Smooth muscle cell of the brain vasculature (primary cell): ENCODE results near the gene FGR.

Experiments used
- DNase-seq: peaks from one replicate; pipeline ENCODE4 v3.0.0-alpha.2; 2012; ENCODE audit warnings: low read depth, low spot score

The FGR gene

DNA sequence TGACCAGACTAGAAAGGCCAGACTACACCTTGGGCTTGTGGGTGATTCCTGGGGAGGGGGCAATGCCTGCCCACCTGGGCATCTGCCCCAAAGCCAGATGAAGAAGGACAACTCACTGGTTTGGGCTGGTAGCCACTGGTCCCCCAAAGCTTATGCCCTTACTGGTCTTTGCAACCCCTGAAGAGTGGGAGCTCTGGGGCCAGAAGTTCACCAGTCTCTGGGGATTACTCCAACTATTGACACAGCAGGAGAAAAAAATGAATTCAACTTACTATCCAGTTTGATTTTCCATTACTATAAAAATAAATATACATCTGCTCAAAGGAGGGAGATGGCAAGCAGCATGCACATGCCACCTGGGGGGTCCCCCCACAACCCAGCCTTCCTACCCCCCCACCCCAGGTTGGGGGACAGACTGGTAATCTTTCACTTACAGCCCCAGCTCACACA, 33.6 kb downstream of the FGR start:
- no peak for DNase-seq

DNA sequence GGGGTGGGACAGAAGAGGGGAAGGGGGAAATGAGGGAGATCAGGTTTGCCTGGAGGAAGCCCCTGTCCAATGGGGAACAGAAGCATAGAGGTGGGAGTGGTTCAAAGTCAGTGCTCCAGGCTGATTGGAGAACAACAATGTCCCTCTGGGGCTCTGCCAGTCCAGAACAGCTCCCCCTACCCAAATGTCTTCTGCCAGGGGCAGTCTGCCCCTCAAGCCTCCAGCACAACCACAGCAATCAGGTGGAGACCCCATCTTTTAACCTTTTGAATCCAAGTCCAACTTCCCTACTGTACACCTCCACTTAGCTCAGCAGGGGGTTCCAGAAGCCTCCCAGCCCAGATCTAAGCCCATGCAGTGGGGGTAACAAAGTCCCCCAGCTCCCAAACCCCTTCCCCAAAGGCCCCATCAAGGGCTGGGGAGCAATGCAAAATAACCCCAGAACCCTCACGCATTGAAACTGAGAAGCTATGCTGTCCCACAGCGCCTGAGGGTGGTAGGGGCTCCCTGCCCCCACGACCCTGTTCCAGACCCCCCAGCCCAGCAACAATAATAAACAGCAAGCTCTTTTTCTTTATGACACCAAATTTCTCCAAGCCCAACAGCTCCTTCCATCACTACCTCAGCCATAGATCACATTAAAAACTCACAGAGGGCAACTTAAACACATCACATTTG, 34.3 kb downstream of the FGR start:
- DNase-seq: no peak

DNA sequence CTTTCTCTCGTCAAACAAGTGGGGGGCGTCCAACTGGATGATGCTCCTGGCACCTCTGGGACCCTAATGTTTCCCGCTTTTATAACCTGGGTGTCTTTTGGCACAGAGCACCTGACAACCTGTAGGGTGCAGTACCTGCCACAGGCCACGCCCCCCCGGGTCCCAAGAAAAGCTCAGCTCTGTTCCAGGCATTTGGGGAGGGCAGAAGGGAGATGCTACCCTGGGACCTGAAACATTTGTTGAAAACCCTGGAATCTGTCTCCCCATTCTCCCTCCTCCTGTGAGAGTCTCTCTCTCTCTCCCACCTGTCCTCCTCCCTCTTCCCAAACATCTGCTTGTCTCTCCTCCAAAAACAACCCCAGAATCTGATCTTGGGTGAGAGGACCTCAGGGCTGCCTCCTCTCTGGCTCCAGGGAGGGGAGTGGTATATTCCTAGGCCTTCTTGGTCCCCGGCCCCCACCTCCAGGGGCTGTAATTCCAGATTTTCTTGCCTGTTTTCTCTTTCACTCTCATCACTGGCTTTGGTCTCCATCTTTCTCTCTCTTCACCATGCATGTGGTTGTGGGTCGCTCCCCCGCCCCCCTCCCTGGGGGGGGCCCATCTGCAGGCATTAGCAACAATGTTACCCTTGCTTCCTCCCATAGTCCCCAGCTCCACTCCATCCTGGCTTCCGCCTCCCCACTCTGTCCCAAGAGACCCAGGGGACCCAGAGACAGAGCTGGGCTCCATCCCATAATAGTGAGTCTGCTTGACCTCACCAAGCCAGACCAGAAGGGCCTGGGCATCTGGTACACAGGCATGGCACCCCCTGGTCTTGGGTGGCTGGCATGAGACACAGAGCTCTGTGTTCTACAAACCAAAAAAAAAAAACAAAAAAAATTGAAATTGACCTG, 35.1 kb downstream of the FGR start:
- DNase-seq: no peak

DNA sequence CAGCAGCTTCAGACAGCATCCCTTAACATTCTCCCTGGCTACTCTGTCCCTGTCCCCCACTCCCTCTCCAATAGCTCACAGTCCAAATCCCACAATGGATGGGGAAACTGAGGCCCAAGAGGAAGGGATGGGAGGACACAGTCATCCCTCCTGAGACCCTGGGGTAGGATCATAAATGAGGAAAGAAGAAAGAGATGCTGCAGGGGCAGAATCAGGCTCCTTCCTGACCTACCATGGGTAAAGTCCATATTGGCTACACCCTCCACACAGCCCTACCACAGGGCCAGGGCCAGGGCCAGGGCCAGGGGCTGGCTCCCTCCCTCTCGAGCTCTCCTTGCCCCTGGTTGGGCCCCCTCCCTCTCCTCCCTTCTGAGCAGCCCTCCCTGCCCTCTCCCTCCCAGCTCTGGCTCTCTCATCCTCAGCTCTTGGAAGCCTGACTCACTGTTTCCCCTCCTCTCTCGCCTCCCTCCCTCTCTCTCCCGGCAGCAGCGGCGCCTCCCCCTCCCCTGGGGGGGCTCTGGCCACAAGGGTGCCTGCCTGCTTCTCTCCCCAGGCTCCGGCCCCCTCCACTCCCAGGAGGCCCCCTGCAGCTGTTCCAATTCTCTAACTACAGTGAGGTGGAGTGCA, 36.0 kb downstream of the FGR start:
- no peak for DNase-seq

DNA sequence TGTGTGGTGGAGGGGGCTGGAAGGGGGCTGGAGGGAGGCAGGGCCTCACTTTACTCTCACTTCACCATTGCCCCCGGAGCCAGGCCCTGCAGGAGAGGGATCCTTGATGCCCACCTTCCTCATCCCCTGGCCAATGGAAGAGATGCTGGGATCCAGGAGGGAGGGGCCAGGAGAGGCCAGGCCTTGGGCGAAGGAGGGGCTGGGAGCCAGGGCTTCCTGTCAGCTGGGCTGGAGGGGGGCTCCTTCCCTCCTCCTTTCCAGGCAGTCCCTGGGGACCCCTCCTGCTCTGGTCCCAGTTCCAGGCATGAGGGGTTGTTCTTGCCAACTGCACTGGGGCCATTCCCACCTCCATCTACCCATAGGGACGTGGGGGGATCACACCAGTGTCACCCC, 36.7 kb downstream of the FGR start:
- DNase-seq: no peak

DNA sequence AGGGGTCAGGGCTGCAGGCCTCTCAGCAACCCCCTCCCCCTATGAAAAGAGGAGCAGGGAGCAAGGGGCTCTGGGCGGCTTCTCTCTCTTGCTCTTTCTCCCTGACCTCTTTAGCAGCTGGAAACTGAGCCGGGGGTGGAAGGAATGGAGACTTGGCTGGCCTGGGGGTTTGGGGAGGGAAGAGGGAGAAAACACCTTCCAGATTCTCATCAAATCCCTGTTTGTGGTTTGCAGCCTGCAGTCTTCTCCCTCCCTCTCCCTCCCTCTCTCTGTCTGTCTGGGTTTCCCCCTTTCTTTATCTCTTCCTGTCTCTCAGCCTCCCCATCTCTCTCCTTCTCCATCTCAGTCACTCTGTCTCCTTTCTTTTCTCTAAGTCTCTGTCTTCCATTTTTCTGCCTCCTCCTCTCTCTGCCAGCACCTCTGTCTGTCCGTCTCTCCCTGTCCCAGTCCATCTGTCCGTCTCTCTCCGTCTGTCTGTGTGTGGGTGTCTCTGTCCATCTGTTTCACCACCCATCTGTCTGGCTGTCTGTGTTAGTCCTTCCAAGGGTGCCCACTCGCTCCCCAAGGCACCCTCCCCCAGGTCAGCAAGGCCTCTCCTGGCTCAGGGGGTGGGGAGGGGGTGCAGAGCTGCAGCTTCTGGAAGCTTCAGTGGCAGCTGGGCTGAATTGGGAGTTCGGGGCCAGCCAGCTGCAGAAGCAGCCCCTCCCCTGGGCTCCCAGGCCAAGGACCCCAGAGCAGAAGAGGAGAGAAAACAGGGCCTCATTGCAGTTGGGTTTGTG, 37.3 kb downstream of the FGR start:
- DNase-seq: no peak

DNA sequence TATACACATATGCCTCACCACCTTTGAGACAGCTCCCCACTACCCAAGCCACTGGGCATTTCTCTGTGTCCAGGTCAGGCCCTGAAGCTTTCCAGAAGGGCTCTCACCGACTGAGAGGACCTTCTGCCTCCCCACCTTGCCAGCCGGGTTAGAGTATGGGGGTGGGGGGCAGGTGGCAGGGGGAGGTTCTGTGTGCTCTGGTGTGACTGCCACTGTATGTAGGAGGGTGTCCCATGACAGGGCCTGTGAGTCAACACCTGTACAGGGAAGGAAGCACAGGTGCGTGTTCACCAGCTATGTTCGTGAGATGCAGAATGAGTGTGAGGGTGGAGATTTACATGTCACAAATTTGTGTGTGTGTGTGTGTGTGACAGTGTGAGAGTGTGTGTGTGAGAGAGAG, 38.0 kb downstream of the FGR start:
- no peak for DNase-seq

DNA sequence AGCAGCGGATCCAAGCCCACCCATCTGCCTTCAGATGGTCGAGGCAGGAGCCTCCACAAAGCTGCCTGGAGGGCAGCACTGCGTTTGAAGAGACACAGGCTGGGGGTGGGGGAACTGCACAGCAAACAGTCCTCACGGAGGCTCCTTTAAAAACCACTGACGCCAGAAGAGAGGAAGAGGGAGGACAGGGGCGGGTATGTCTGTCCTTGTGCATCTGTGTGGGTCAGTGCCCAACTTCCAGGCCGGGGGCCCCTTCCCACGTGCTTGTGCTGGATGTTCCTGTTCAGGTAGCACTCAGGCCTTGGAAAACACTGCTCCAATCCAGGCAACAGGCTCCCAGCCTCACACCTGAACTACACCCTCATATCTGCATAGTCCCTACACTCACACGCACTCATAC, 38.7 kb downstream of the FGR start:
- DNase-seq: no peak

DNA sequence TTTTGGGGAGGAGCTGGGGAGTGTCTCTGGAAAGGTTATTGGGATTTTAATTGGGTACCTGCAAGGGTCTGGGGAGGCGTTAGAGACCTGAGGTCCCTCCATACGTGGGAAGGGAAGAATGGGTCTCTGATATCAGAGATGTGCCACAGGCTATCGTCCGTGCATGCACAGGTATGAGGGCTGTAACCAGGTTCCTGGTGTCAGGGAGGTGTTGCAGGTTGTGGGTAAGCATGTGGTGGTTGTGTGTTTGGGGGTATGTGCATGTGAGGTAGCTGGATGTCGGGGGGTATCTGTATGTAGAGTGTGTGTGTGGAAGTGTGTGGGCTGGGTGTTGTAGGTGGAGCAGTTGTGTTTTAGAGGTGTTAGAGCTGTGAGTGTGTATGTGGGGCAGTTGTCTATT, 39.4 kb downstream of the FGR start:
- no peak for DNase-seq

DNA sequence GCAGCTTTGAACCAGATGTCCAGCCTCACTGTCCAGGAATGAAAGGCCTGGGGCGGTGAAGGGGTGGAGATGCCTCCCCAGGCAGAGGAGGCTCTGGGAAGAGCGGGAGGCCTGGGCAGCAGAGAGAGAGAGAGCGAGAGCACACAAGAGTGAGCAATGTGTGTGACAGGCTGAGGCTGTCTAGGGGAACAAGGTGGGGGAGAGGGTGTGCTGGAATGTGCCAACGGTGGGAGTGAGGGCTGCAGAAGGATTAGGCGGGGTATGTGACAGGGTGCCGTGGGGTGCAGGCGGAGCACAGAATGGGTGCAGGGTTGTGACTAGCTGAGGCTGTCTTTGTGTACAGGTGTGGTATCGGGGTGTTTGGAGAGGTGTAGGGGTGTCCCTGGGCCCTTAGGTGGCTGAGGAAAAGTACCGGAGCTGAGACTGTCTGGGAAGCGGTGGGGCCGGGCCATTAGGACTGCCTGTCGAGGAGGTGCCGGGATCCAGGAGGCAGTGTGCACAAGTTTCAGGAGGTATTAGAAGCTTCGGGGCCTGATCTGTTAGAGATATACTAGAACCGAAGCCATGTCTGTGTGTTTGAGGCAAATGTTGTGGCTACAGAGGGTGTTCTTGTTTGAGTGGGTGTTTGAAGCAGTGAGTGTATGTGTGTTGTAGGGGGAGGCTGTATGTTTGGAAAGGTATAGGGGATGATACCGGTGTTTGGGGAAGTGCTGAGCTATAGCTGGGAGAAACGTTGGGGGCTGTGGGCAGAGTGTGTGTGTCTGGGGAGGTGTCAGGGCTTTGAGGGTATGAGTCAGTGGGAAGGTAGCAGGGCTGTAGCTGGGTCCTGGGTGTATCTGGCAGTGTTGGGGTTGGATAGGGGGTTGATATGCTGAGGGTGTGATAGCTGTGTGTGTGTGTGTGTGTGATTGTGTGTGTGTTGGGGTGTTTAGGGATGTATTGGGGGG, 40.1 kb downstream of the FGR start:
- DNase-seq: no peak

DNA sequence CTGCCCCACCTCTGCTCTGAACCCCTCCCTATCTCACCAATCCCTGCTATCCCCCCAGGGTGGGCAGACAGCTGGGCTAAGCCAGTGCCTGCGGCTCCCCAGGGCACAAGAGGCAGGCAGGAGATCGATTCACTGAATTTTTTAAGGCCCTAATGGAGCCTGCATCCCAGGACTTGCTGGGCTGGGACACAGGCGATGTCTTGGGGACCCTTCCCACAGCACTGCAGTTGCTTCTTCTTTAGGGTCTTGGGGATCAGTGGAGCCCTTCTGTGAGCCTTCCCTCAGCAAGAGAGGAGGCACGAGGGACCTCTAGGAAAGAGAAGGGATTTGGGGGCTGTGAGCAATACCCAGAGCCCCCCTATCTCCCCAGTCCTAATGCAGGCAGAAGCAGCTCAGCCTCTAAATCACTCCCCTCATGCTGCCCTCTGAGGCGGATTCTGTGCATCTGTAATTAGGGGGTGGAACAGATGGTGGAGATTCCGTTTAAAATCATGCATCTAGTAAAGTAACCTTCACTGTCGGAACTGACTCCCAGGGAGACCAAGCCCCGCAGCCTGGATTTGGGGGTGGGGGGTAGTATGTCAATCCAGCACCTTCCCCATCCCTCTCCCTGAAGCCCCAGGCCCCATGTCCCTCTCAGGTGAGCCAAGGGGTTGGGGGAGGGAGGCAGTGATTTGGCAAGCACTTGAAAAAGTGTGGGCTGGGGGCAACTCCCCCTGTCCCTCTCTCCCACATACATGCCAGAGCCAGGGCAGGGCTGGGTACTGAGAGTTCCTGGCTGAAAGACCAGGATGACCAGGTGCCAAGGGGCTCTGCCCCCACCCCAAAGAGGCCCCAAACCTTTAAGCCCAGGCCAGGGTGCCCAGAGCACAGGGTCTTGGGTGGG, 41.1 kb downstream of the FGR start:
- no peak for DNase-seq

DNA sequence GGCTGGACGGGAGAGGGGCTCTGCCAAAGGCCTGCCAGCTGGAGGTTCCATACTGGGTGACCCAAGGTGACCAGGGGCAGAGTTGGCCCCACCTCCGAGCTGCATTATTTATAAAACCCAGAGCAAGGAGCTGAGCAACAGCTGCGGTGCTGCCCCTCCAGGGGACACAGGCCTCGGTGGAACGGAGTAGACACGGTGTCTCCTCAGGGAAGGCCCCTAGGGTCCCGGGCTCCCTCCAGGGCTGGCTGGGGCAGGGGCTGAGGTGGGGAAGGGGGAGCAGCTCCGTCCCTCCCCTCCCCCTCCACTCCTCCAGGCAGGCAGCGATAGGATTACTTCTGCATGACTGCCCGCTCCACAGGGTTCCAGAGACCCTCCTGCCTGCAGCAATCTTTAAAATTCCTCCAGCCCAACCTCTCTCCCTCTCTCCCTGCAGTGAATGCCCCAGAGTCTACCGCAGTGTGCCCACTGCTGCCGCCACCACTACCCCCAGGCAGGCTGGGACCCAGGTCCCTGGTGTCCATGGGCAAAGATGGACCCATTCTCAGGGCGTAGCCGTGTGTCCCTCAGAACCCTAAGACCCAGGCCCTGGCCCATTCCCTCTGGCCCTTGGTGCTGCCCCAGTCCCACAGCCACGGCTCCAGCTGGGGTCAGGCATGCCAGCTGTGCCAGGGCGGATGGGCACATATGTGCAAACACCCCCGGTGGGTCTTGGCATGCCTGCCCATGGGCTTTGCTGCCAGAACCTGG, 41.9 kb downstream of the FGR start:
- DNase-seq: no peak

DNA sequence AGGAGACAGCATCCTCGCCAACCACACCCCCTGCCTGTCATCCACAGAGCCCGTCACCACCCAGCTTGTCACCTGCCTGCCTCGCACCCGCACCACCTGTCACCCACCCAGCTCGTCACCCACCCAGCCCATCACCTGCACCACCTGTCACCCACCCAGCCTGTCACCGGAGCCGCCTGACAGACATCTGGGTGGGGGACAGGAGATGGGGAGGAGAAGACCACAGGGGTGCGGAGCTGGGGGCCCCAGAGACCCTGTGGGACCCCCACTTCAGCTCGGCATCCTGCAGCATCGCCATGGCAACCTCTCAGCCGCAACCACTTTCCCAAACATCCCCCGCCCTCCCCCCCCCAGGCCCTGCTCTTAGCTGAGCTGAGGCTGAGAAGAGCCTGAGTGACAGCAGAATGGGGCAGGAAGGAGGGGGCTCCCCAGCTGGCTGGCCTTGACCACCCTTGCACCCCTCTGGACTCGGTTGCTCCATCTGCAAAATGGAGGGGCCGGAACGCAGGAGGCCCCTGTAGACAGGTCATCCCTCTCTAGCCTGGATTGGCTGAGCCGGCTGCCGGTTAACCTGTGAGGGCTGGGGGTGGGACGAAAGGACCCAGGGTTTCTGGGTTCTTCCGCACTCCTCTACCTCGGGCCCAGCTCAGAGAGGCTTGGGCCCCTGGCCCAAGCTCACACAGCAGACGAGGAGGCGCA, 42.6 kb downstream of the FGR start:
- DNase-seq: no peak

DNA sequence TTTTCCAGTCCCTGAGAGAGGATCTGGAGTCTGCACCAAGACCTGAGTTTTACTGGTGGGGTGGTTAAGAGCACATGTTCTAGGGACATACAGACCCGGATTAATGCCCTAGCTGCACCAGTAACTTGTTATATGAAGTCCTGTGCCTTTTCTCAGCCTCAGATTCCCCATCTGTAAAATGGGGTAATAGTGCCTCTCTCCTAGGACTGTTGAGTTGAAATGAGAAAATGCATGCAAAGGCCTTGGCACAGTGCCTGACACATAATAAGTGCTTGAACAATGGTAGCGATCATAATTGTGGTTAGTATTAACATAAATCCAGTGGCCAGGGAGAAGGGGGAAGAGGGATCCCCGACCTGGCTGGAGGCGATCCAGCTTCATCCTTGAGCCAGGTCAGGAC, 43.4 kb downstream of the FGR start:
- no peak for DNase-seq

DNA sequence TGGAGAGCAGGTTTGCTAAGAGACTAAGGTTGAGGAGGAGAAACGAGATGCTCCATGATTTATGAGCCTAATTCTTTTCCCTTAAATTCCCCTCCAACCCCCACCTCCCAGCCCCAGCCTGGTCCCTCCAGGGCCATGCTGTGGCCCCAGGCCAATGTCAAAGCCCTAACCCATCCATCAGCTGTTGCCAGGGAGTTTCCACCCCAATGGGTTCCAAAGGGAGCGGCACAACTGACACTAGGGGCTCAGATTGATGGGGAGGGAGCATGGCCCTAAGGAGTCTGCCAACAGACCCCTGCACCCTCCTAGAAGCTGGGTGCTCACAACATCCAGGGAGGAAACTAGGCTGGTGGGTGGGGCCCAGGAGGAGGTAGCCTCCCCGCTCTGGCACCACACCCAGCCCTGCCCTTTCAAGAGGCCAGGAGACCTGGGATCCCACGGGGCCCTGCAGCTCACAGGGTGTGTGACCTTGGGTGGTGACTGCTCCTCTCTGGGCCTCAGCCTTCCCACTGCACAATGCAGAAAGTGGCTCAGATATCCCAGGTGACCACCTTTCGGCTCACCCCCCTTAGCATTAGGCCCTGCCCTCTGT, 44.0 kb downstream of the FGR start:
- no peak for DNase-seq

DNA sequence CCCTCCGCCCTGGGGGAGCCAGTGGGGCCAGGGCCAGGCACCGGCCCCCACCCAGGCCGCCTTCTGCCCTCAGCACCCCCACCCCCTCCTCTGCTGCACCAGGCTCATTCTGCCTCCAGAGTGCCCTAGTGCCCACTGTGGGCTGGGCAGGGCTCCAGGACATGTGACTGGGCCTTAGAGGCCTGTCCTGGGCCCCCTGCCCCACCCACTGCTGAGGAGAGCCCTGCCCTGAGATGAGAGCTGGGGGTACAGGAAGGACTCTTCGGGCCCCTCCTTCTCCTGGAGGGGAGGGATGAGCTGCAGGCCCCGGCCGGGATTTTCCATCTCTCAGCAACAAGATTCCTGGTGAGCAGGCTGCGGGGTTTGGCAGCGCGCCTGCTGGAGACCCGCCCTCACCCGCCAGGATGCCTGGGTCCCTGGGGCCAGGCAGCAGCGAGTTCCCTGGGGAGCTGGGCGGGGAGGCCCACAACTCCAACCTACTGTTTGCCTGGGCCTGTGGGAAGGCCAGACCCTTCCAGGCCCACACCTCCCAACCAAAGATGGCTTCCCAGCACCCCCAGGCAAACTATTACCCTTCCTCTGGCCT, 45.1 kb downstream of the FGR start:
- DNase-seq: no peak

DNA sequence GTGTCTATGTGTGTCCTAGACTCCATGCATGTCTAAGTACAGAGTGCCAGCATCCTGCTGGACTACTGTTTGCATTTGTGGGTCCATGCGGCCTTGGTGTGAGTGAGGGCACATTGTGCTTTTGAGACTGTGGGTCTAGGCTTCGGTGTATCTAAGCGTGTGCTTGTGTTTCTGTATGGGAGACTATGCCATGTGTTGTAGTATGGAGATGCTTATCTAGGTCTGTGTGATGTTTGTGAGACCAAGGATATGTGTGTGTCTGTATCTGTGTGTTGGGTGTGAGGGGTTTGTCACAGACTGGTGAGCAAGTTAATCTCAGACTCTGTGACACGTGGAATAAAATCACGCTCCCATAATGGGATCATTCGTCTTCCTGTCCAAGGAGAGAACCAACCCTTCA, 45.5 kb downstream of the FGR start:
- DNase-seq: no peak
